Loucy (cell line): Measurements from ENCODE around the gene CYP2A6.
"Not testable (repeated sequence)": the region's sequence is repeated elsewhere in the genome, so short reads cannot be mapped to it uniquely, and the experiment has no call there.

Source experiments
- H2AFZ ChIP-seq: fragments of 200-600 bp; sonication (generic); 2 replicates; pipeline ENCODE4 v1.6.0; 2016; ENCODE audit warnings: antibody characterized with exemption, mild to moderate bottlenecking, low read length, moderate library complexity
- H3F3A ChIP-seq: fragments of 200-600 bp; 2 replicates; pipeline ENCODE4 v1.6.0; 2016; ENCODE audit warnings: antibody characterized with exemption, low read depth, mild to moderate bottlenecking
- H3K27me3 ChIP-seq: fragments of 200-600 bp; sonication (generic); 2 replicates; pipeline ENCODE4 v1.6.1; 2014; ENCODE audit warnings: low read length, mild to moderate bottlenecking; ENCODE audit not compliant: insufficient read depth, poor library complexity, severe bottlenecking
- H3K36me3 ChIP-seq: fragments of 200-600 bp; sonication (generic); 2 replicates; pipeline ENCODE4 v1.6.1; 2016; ENCODE audit warnings: low read length; ENCODE audit not compliant: insufficient read depth
- H3K4me1 ChIP-seq: fragments of 200-600 bp; sonication (generic); 2 replicates; pipeline ENCODE4 v1.5.1; 2014; ENCODE audit warnings: low read length, mild to moderate bottlenecking; ENCODE audit not compliant: insufficient read depth, poor library complexity, severe bottlenecking
- H3K4me2 ChIP-seq: fragments of 200-600 bp; sonication (generic); 2 replicates; pipeline ENCODE4 v1.6.0; 2014; ENCODE audit warnings: antibody characterized with exemption, low read length, low read depth, mild to moderate bottlenecking; ENCODE audit not compliant: poor library complexity, severe bottlenecking
- H3K4me3 ChIP-seq: fragments of 200-600 bp; sonication (generic); 2 replicates; pipeline ENCODE4 v1.5.1; 2014; ENCODE audit warnings: low read length, mild to moderate bottlenecking, mixed read lengths; ENCODE audit not compliant: poor library complexity, severe bottlenecking
- H3K79me2 ChIP-seq: fragments of 200-600 bp; sonication (generic); 2 replicates; pipeline ENCODE4 v1.6.1; 2014; ENCODE audit warnings: low read length; ENCODE audit not compliant: insufficient read depth
- H3K9ac ChIP-seq: fragments of 200-600 bp; sonication (generic); 2 replicates; pipeline ENCODE4 v1.6.0; 2014; ENCODE audit warnings: mild to moderate bottlenecking, low read depth, low read length, moderate library complexity; ENCODE audit not compliant: poor library complexity, severe bottlenecking
- H3K9me2 ChIP-seq: fragments of 200-600 bp; sonication (generic); replicated peaks from 2 replicates; pipeline ENCODE4 v1.6.1; 2016; ENCODE audit warnings: low read depth, low read length, mixed read lengths
- H3K9me3 ChIP-seq: fragments of 200-600 bp; sonication (generic); 2 replicates; pipeline ENCODE4 v1.6.1; 2014; ENCODE audit warnings: mild to moderate bottlenecking, antibody characterized with exemption, low read length, low read depth; ENCODE audit not compliant: insufficient read depth
- H4K20me1 ChIP-seq: fragments of 200-600 bp; sonication (generic); 2 replicates; pipeline ENCODE4 v1.6.0; 2014; ENCODE audit warnings: antibody characterized with exemption, low read length, mild to moderate bottlenecking; ENCODE audit not compliant: insufficient read depth, poor library complexity, severe bottlenecking
- EZH2phosphoT487 ChIP-seq: fragments of 200-600 bp; IDR thresholded peaks from 2 replicates; pipeline ENCODE4 v1.6.1; 2018; ENCODE audit warnings: antibody characterized with exemption, mild to moderate bottlenecking, moderate library complexity, borderline replicate concordance
- TF ChIP-seq, protein P1 (sequence below): fragments of 200-600 bp; sonication (generic); conservative IDR thresholded peaks from 2 replicates; pipeline ENCODE4 v1.5.1; 2014; ENCODE audit warnings: mild to moderate bottlenecking, antibody characterized with exemption, low read length

The CYP2A6 gene

DNA sequence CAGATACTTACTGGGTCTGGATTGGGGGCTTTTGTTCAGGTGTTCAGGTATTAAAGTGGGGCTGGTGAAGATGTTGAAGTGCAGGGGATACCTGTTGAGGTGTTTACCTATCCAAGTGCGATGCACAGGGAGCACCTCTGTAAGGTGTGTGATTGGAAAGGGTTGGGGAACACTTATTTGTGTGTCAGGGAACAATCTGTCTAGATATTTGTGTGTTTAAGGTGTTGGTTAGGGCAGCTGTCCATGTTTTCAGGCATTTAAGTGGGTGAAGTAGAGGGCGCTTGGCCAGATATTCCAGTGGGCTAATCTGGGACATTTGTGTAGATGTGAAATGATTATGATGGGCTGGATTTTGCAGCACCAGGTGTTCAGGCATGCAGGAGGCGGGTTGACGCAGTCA, 29.1 kb upstream of the CYP2A6 start:
- not testable (repeated sequence) for H2AFZ ChIP-seq, H3F3A ChIP-seq, H3K9me2 ChIP-seq, H3K4me2 ChIP-seq, H4K20me1 ChIP-seq, H3K9me3 ChIP-seq, H3K4me1 ChIP-seq, H3K27me3 ChIP-seq, H3K36me3 ChIP-seq, H3K4me3 ChIP-seq, H3K79me2 ChIP-seq, H3K9ac ChIP-seq

DNA sequence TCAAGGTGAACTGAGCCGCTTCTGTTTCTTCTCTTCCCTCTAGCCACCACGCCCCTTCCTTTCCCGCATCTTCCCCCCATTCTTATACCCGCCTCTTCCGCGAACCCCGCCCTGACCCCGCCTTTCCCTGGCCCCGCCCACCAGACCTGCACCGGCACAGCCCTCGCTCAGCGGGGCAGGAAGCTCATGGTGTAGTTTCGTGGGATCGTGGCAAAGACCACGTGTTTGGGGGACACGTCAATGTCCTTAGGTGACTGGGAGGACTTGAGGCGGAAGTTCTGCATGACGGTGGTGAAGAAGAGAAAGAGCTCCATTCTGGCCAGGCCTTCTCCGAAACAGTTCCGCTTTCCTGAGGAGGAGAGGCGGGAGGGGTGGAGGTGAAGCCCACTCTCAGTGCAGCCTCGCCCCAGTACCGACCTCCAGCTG, 25.3 kb upstream of the CYP2A6 start:
- H3K9ac ChIP-seq, H3K4me1 ChIP-seq, H3K36me3 ChIP-seq, H4K20me1 ChIP-seq, H3K27me3 ChIP-seq, H2AFZ ChIP-seq, H3K9me2 ChIP-seq, H3K4me3 ChIP-seq, H3K4me2 ChIP-seq, H3K79me2 ChIP-seq, H3K9me3 ChIP-seq, H3F3A ChIP-seq: not testable (repeated sequence)

DNA sequence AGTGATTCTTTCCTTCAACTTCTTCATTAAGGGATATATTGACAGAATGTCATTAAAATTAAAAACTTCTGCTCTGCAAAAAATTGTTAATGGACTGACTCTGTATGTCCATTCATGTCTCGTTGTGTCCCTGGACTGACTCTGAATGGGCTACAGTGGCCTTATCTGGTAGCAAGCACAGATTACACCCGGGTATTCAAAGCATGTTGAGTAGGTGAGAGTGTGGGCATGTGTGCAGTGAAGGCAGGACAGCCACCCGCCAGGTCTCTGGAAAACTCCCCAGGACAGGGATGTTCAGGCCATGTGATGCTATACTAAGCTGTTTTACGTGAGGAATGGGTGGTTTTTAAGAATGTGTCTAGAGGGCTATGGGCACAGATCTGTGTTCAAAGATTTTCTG, 24.6 kb upstream of the CYP2A6 start:
- H2AFZ ChIP-seq, H3K9ac ChIP-seq, H3K9me2 ChIP-seq, H3K4me3 ChIP-seq, H3K36me3 ChIP-seq, H3K79me2 ChIP-seq, H3K4me2 ChIP-seq, H4K20me1 ChIP-seq, H3K9me3 ChIP-seq, H3F3A ChIP-seq, H3K4me1 ChIP-seq, H3K27me3 ChIP-seq: not testable (repeated sequence)

DNA sequence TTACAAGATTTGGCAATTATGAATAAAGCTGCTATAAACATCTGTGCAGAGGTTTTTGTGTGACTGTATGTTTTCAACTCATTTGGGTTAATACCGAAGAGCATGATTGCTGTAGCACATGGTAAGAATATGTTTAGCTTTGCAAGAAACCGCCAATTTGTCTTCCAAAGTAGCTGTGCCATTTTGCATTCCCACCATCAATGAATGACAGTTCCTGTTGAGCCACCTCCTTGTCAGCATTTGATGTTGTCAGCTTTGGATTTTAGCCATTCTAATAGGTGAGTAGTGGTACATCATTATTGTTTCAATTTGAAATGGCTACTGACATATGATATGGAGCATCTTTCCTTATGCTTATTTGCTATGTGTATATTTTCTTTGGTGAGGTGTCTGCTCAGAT, 23.6 kb upstream of the CYP2A6 start:
- H3K9me3 ChIP-seq, H3K79me2 ChIP-seq, H4K20me1 ChIP-seq, H3K4me2 ChIP-seq, H3K4me3 ChIP-seq, H3K36me3 ChIP-seq, H3K4me1 ChIP-seq, H3K27me3 ChIP-seq, H3F3A ChIP-seq, H2AFZ ChIP-seq, H3K9me2 ChIP-seq, H3K9ac ChIP-seq: not testable (repeated sequence)

DNA sequence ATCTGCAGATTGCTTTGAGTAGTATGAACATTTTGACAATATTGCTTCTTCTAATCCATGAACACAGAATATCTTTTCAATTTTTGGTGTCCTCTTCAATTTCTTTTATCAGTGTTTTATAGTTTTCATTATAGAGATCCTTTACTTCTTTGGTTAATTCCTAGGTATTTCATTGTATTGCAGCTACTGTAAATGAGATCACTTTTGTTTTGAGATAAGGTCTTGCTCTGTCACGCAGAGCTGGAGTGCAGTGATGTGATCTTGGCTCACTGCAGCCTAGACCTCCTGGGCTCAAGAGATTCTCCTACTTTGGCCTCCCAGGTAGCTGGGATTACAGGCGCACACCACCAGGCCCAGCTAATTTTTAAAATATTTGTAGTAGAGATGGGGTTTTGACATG, 22.0 kb upstream of the CYP2A6 start:
- no peak overlapping the region for H3K9ac ChIP-seq
- no peaks in the 10 kb centered on the region for H3K79me2 ChIP-seq
- H3K4me3 ChIP-seq: no peak overlapping the region
- H3K4me2 ChIP-seq: no peak overlapping the region
- no peaks in the 10 kb centered on the region for H3K27me3 ChIP-seq
- TF ChIP-seq EZH2phosphoT487: no peak
- TF ChIP-seq, protein P1, sequence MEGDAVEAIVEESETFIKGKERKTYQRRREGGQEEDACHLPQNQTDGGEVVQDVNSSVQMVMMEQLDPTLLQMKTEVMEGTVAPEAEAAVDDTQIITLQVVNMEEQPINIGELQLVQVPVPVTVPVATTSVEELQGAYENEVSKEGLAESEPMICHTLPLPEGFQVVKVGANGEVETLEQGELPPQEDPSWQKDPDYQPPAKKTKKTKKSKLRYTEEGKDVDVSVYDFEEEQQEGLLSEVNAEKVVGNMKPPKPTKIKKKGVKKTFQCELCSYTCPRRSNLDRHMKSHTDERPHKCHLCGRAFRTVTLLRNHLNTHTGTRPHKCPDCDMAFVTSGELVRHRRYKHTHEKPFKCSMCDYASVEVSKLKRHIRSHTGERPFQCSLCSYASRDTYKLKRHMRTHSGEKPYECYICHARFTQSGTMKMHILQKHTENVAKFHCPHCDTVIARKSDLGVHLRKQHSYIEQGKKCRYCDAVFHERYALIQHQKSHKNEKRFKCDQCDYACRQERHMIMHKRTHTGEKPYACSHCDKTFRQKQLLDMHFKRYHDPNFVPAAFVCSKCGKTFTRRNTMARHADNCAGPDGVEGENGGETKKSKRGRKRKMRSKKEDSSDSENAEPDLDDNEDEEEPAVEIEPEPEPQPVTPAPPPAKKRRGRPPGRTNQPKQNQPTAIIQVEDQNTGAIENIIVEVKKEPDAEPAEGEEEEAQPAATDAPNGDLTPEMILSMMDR: no peak
- no peaks in the 10 kb centered on the region for H4K20me1 ChIP-seq
- H2AFZ ChIP-seq: no peak overlapping the region
- no peaks in the 10 kb centered on the region for H3K36me3 ChIP-seq
- H3K9me3 ChIP-seq: no peaks in the 10 kb centered on the region
- no peaks in the 10 kb centered on the region for H3K4me1 ChIP-seq
- no peaks in the 10 kb centered on the region for H3F3A ChIP-seq
- no peaks in the 10 kb centered on the region for H3K9me2 ChIP-seq
